Retinal pigment epithelial cell (primary cell): Measurements from ENCODE around the gene STARD10.

ENCODE experiments used
- DNase-seq: peaks from one replicate; pipeline ENCODE4 v3.0.0-alpha.2; 2010; ENCODE audit warnings: low read depth
- H3K4me3 ChIP-seq: 2 replicates; pipeline ENCODE4 v1.5.1; 2011; ENCODE audit warnings: mild to moderate bottlenecking, low read length, control low read depth, moderate library complexity
- TF ChIP-seq, protein P1 (sequence below): conservative IDR thresholded peaks from 2 replicates; pipeline ENCODE4 v1.5.1; 2011; ENCODE audit warnings: low read depth, low read length, control low read depth, inconsistent platforms

STARD10 gene

DNA sequence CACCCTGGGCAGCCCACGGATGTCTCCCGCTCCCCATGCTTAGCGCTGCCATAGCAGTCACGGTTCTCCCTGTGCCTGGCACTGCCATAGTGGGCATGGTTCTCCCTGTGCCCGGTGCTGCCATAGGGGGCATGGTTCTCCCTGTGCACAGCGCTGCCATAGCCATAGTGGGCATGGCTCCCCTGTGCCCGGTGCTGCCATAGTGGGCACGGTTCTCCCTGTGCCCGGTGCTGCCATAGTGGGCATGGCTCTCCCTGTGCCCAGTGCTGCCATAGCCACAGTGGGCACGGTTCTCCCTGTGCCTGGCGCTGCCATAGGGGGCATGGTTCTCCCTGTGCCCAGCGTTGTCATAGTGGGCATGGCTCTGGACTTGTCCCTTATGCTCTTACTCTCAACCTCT is 21.8 kb downstream of the STARD10 start:
- H3K4me3 ChIP-seq: no peak overlapping the region
- TF ChIP-seq, protein P1, sequence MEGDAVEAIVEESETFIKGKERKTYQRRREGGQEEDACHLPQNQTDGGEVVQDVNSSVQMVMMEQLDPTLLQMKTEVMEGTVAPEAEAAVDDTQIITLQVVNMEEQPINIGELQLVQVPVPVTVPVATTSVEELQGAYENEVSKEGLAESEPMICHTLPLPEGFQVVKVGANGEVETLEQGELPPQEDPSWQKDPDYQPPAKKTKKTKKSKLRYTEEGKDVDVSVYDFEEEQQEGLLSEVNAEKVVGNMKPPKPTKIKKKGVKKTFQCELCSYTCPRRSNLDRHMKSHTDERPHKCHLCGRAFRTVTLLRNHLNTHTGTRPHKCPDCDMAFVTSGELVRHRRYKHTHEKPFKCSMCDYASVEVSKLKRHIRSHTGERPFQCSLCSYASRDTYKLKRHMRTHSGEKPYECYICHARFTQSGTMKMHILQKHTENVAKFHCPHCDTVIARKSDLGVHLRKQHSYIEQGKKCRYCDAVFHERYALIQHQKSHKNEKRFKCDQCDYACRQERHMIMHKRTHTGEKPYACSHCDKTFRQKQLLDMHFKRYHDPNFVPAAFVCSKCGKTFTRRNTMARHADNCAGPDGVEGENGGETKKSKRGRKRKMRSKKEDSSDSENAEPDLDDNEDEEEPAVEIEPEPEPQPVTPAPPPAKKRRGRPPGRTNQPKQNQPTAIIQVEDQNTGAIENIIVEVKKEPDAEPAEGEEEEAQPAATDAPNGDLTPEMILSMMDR: no peak
- no peak for DNase-seq

DNA sequence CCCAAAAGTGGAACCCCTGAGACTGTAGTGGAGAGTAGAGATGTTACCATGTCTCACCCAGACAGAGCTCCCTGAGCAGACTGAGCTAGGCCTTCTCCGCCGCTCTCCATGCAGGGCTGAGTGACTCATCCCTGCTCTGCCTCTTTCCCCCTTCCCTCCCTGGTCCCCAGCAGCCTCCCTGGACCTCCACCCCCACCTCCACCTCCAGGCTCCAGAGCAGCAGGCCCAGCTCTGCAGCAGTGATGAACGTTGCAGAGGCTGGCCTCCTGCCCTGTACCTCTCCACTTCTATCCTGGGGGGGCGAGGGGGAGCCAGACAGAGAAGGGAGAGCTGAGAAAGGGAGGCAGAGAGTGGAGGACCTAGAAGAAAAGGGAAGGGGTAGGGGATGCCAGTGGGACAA is 22.3 kb downstream of the STARD10 start:
- no peak overlapping the region for H3K4me3 ChIP-seq
- TF ChIP-seq, protein P1: no peak
- no peak for DNase-seq

DNA sequence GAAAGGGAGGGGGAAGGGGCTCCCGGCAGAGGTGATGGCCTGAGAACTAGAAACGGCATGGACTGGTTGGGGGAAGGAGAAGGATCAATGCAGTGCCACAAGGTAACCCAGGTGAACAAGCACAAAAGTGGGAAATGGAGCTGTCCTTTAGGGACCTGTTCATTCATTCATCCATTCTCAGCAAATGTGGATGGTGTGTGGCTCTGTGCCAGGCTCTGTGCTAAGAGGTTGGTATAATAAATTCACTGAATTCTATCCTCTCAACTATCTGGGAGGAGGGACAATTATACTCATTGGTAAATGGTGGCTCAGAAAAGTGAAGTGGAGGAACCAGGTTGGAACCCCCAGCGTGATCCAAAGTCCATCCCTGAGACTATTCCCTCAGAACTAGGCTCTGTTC is 23.0 kb downstream of the STARD10 start:
- no peak for DNase-seq
- no peak overlapping the region for H3K4me3 ChIP-seq
- TF ChIP-seq, protein P1: no peak

DNA sequence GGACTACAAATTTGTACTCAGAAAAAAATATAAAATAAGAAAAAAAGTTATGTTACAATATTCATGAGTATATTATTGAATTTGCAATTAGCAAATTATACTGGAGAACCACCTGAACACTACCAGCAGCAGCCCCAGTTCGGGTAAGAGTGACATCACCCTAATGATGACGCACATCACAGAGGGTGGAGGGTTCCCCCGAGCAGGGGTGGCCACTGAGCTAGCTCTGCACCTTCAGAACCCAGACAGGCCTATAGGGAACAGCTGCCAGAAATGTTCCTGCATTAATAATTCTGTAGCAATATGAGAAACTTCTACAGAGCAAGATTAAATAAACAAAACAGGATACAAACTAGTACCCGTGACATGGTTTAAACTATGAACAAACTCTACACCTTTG is 24.2 kb downstream of the STARD10 start:
- no peak for DNase-seq
- H3K4me3 ChIP-seq: no peak overlapping the region
- TF ChIP-seq, protein P1: no peak

DNA sequence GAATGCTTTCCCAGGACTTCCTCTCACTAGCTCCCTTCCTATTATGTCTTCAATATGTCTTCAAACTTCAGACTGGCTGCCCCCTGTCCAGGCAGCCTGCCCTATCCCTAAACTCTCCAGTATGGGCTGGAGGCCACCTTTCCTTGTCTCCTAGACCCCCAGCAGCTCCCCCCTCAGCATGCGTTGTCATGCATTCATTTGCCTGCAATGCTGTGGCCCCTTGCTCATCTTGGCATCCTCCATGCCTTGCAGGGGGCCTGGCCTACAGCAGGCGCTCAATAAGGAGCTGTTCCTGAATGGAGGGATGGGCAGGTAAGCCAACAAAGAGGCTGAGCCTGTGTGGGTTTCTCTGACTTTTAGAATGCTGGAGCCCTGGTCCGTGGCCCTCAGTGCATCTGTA is 25.3 kb downstream of the STARD10 start:
- DNase-seq: no peak
- H3K4me3 ChIP-seq: no peak overlapping the region
- TF ChIP-seq, protein P1: no peak

DNA sequence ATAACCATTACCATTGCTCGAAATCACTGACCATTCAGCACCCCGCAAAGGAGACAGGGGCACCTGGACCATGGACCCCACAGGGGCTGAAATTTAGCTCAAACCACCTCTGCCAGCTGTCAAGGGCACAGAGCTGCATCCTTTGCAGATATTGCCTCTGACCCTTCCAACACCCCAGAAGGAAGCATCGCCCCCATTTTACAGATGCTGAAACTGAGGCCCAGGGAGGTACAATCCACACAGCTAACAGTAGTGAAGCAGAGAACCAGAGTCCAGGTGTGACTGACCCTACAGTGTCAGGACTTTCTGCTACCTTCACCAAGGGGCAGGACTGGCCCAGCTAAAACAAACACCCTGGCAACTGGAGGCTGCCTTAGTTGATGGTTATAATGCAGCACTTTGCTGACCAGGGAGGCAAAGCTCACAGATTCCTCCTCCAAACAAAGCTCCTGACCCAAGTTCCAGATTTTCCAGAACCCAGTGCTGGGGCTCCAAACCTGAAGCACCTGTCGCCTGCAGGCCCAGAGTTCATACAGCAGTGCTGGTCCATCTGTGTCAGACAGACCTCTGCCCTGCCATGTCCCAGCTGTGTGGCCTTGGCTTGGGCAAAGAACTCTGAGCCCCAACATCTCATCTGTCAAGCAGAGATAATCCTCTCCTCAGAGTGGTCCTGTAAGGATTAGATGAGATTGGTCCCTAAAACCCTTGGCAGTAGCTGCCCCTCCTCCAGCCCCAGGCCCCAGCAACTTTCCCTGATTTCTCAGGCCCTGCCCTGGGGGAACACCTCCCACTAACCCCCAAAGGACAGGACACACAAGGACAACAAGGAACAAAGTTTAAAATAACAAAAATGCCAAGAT is 26.4 kb downstream of the STARD10 start:
- DNase-seq: no peak
- TF ChIP-seq, protein P1: no peak
- H3K4me3 ChIP-seq: no peak overlapping the region
